ENCODE measurements around the gene CFAP52.

The CFAP52 gene

GRCh38 chr17:9533441-9533840 is 43.0 kb upstream of the CFAP52 start:
- TF ChIP-seq FOXP2 (optimal IDR thresholded peaks at IDR 0.05; ENCODE audit: borderline replicate concordance, extremely low read depth, extremely low read length, insufficient read depth), result no peak
- TF ChIP-seq REST (IDR thresholded peaks at IDR 0.05; ENCODE audit: insufficient read depth in 1 of 2, low read depth in 2 of 2, low read length in 2 of 2), result no peak
- TF ChIP-seq TAF1 (IDR thresholded peaks at IDR 0.05; ENCODE audit: borderline replicate concordance, insufficient read depth, low read length), result no peak
- TF ChIP-seq SIN3A (IDR thresholded peaks at IDR 0.05; ENCODE audit: borderline replicate concordance, insufficient read depth, low read length), result no peak
- no peak for TF ChIP-seq POLR2AphosphoS5 (IDR thresholded peaks at IDR 0.05; ENCODE audit: low read depth, low read length)

GRCh38 chr17:9536061-9536460 is 40.4 kb upstream of the CFAP52 start:
- TF ChIP-seq REST (IDR thresholded peaks at IDR 0.05; ENCODE audit: insufficient read depth in 1 of 2, low read depth in 2 of 2, low read length in 2 of 2) (no peak), POLR2AphosphoS5 (IDR thresholded peaks at IDR 0.05; ENCODE audit: low read depth, low read length) (no peak), TAF1 (IDR thresholded peaks at IDR 0.05; ENCODE audit: borderline replicate concordance, insufficient read depth, low read length) (no peak)

GRCh38 chr17:9537177-9537776 is 39.2 kb upstream of the CFAP52 start:
- TF ChIP-seq SIN3A (IDR thresholded peaks at IDR 0.05; ENCODE audit: borderline replicate concordance, insufficient read depth, low read length) (no peak), FOXP2 (optimal IDR thresholded peaks at IDR 0.05; ENCODE audit: borderline replicate concordance, extremely low read depth, extremely low read length, insufficient read depth) (no peak), POLR2AphosphoS5 (IDR thresholded peaks at IDR 0.05; ENCODE audit: low read depth, low read length) (no peak), REST (IDR thresholded peaks at IDR 0.05; ENCODE audit: insufficient read depth in 1 of 2, low read depth in 2 of 2, low read length in 2 of 2) (no peak), TAF1 (IDR thresholded peaks at IDR 0.05; ENCODE audit: borderline replicate concordance, insufficient read depth, low read length) (no peak)

- no peak for TF ChIP-seq REST (IDR thresholded peaks at IDR 0.05; ENCODE audit: insufficient read depth in 1 of 2, low read depth in 2 of 2, low read length in 2 of 2)
- TF ChIP-seq POLR2AphosphoS5 (IDR thresholded peaks at IDR 0.05; ENCODE audit: low read depth, low read length), result no peak
- TF ChIP-seq SIN3A (IDR thresholded peaks at IDR 0.05; ENCODE audit: borderline replicate concordance, insufficient read depth, low read length), result no peak
- TF ChIP-seq TAF1 (IDR thresholded peaks at IDR 0.05; ENCODE audit: borderline replicate concordance, insufficient read depth, low read length), result no peak
- TF ChIP-seq FOXP2 (optimal IDR thresholded peaks at IDR 0.05; ENCODE audit: borderline replicate concordance, extremely low read depth, extremely low read length, insufficient read depth), result no peak
Measured at GRCh38 chr17:9538626-9539025, 37.8 kb upstream of the CFAP52 start.

GRCh38 chr17:9541718-9542117 is 34.7 kb upstream of the CFAP52 start:
- TF ChIP-seq POLR2AphosphoS5 (IDR thresholded peaks at IDR 0.05; ENCODE audit: low read depth, low read length), result no peak
- no peak for TF ChIP-seq FOXP2 (optimal IDR thresholded peaks at IDR 0.05; ENCODE audit: borderline replicate concordance, extremely low read depth, extremely low read length, insufficient read depth)
- TF ChIP-seq SIN3A (IDR thresholded peaks at IDR 0.05; ENCODE audit: borderline replicate concordance, insufficient read depth, low read length), result no peak
- no peak for TF ChIP-seq REST (IDR thresholded peaks at IDR 0.05; ENCODE audit: insufficient read depth in 1 of 2, low read depth in 2 of 2, low read length in 2 of 2)
- TF ChIP-seq TAF1 (IDR thresholded peaks at IDR 0.05; ENCODE audit: borderline replicate concordance, insufficient read depth, low read length), result no peak

Measured in PFSK-1 (cell line).